Adipose tissue (tissue), 3 donors: ENCODE results near the gene EIPR1. TPM values are rescaled to one million over a fixed set of nuclear protein-coding genes. Genes with fewer than 3 reads are reported as not detected.

Source experiments
- H3K27ac ChIP-seq: one replicate; pipeline ENCODE4 v1.5.1; 2013; ENCODE audit warnings: low read depth, low read length
- WGBS, 3 donors: extraction: QIAGEN DNeasy Blood & Tissue Kit; methylation state at CpG; one replicate each; pipeline ENCODE4 v1.1.7; 2013; 5-methylcytosine and 5-hydroxymethylcytosine counted together
- polyA plus RNA-seq, 3 donors: library from polyadenylated mRNA; stranded (reverse); fragments of 200-250 nt; gene quantifications; one replicate each; pipeline ENCODE4 v1.2.3, GENCODE V29; 2013
- donor health status: healthy with polysubstance abuse.
- donor health status: Bipolar disorder and iron deficiency.
- donor health status: healthy.

The EIPR1 gene
- polyA plus RNA-seq, 3 donors, result 10.1 to 13.2 (median 10.3) TPM

DNA sequence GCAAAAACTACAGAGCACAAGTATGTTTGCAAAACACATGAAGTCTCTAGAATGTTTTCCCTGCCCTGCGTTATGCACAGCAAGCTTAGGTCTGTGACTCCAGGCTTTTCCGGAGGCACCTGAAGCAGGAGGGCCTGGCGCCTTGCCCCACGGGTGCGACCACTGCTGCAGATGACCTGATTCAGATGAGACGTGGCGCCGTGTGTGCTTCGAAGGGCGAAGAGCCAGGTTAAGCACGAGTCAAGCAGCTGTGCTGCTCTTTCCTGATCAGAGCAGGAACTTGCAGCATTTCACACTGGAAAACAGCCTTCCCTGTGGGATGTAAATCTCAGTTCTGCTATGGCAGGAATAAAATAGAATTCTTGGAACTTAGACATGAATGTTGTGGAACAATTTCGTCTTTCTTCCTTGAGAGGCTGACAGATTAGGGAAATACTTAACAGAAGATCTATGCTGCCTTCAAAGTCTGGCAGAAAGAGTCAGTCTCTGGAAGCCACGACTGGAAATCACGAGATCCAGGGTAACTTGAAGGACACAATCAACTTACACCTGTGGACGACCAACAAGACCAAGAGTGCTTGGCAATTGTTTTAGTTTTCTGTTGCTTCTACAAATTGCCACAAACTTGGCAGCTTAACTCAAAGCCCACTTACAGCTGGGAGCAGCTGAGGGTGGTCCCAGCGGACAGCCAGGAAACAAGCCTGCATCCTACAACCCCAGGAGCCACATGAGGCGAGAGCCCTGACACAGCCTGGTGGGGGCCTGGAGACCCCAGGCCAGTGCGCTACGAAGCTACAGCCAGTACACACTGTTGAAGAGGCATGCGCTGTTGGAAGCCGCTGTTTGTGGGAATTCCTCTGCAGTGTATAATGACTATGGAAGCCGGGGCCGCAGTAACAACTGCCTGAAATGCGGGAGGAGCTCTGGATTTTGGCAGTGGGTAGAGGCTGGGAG lies 42.9 kb downstream of the EIPR1 start:
- no peak overlapping the region for H3K27ac ChIP-seq
- 75 to 89% (median 81%) methylated on average over 24 of the region's 24 CpGs for WGBS, 3 donors

DNA sequence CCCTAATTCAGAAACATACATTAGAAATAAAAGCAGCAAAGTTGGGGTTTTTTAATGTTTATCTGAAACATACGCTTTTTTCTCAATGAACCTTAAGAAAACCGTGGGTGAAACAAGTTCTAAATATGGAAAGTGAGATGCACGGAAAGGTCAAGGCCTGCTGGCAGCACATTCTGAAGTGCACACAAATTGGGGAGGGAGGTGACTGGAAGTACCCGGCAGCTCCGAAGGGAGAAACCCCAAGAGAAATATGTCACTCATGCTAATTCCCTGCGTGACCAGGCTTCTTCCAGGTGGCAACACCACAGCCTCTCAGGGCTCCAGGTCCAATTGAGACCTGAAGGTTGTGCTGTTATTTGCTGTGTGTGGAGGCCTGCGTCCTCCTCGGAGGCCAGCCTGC lies 45.5 kb downstream of the EIPR1 start:
- WGBS, 3 donors, result 86 to 92% (median 88%) methylated on average over 8 of the region's 8 CpGs
- H3K27ac ChIP-seq, result no peak overlapping the region

DNA sequence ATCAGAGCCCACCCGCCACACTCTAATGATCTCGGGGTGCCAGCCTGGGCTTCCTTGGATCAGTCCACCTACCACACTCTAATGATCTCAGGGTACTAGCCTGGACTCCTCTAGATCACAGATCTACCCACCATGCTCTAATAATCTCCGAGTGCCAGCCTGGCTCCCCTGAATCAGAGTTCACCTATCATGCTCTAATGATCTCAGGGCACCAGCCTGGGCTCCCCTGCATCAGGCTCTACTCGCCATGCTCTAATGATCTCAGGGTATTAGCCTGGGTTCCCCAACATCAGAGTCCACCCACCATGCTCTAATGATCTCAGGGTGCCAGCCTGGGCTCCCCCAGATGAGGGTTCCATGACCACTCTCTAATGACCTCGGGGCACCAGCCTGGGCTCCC lies 48.1 kb downstream of the EIPR1 start:
- 80 to 98% (median 85%) methylated on average over 5 of the region's 5 CpGs for WGBS, 3 donors

DNA sequence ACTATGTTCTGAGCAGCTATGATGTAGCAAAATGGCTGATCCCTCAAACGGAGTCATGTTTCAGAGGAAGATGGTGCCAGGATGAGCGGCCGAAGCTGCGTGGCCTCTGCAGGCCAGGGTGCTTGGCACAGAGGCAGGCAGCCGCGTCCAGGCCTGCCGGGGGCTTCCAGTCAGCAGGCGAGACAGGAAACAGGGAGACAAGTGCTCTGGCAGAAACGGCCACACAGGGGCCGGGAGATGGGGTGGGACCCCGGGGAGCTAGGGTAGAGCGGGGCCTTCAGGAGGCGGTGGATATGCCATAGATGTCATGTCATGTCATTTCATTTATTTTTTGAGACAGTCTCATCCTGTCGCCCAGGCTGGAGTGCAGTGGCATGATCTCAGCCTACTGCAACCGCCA lies 50.7 kb downstream of the EIPR1 start:
- WGBS, 3 donors, result 85 to 87% (median 87%) methylated on average over 15 of the region's 15 CpGs
- H3K27ac ChIP-seq, result no peak overlapping the region

More for the DNA sequence above, 48.1 kb downstream of the EIPR1 start:
- no peak overlapping the region for H3K27ac ChIP-seq

DNA sequence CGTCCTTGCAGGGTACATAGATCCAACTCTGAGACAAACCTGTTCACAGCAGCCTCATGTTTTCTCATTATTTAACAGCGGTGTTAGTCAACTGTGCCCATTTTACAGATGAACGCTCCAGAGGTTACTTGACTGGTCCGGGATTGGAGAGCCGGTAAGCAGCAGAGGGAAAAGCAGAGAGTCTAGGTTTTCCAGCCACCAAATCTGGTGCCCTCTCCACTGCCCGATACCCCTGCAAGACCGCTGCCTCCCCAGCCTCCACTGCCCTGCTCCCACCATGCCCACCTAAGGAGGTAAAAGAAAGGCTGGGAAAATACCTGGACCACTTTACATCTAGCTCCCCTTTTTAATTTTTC lies 51.5 kb downstream of the EIPR1 start:
- no peak overlapping the region for H3K27ac ChIP-seq
- 84 to 98% (median 98%) methylated on average over 7 of the region's 7 CpGs for WGBS, 3 donors

DNA sequence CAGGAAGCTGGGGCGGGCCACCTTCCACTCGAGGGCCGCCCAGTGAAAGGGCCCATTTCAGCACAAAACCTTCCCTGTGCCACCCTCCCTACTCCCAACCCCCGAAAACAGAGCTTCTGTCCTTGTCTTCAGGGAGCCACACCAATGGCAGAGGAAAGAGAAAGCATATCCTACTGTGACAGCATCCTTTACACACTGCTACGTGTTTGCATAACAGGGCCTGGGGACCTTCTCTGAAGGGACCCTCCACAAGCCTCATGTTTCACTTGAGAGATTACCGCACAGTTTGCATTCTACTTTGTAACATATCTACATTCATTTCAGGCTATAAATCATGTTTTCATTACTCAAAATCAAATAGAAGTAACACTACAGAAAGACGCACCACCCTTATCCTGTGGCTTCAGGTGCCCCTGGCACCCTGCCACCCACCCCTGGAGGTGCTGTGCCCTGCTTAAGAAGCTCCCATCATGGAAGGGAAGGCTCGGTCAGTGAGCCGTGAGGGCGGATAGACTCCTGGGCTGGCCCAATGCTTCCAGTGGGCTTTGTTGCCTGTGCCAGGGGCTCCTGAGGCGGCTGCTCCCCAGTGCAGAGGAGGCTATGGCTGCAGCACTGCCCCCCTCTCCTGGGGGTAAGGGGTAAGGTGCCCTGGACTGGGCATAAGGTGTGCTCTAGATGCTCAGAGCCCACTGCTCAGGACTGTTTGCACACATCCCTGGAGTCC lies 52.0 kb downstream of the EIPR1 start:
- H3K27ac ChIP-seq, result no peak overlapping the region
- 82 to 94% (median 89%) methylated on average over 11 of the region's 11 CpGs for WGBS, 3 donors

DNA sequence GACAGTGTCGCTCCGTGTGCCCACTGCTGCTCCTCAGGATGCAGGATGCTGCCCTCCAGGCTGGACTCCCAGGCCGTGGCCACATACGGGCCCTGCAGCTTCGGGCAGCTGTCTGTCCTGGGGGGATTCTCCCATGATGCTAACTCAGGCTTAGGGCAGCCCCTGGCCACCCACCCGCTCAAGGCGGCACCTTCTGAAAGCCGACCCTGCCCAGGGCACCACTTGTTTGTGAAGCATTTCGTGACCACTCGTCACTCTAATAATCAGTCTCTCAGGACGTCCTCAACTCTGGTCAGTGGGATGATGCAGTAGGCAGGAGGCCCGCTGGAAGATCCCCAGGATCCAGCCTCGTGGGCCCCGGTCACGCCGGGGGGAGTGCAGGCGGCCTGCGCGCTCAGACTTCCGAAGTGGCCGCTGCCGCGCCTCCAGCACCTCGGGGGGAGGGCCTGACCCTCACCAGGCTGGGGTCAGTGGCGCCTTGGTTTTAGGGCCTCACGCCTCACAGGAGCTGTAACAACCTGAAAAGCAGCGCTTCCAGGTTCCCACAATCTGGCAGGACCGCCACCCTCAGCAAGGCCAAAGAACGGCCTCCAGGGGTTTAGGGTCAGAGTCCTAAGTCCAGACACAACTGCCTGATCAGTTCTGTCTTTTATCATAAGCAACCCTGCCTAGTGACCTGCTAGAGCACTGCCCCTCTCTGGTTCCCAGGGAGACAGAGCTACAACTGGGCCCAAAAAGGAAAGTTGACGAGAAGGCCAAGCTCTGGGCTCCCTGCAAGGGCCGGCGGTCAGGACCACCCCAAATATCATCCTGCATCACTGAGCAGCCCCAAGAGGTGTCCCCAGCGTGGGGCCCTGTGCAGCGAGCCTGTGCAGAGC lies 53.0 kb downstream of the EIPR1 start:
- no peak overlapping the region for H3K27ac ChIP-seq
- WGBS, 3 donors, result 94 to 96% (median 94%) methylated on average over 34 of the region's 34 CpGs

DNA sequence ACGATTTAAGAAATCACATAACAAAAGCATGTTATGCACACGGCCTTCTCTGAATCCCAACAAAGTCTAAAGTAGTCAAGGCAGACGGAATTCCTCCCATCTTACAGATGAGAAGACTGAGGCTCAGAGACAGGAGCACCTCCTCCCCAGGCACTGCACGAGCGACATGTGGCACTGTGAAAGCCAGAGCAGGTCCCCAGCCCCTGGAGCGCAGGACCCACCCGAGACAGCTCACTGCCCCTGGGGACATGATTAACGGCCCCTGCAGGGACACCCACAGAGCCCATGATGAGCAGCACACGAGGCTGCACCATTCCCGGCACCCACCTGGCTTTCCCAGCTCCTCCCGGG lies 53.6 kb downstream of the EIPR1 start:
- no peak overlapping the region for H3K27ac ChIP-seq
- WGBS, 3 donors, result 93 to 94% (median 93%) methylated on average over 11 of the region's 11 CpGs

DNA sequence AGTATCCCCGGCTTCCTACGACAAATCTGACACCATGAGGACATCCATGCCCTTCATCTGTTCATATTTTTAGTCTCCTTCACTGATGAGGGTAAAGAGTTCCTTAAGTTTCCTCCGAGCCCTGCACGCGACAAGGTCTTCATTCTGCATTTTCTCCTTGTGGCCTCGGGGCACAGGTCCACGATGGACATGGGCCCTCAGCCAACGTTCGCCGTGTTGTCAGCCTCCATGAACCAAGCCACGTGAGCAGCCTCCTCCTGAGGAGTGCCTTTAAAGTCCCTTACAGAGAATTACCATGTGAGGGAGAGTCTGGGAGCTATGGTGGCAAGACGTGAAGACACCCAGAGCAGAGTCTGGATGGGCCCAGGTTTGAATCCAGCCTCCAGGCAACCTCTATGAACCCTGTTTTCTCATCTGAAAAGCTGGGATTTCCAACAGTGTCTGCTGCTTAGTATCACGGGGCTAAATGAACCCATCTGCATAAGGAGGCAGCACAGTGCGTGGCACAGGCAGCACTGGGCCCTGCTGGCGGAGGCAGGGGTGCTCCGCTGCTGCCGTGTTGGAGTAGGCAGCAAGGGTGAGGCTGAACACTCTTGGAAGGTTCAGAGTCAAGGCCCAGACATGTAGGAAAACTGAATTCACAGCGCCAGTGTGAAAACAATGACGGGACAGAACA lies 54.1 kb downstream of the EIPR1 start:
- 89 to 94% (median 90%) methylated on average over 19 of the region's 19 CpGs for WGBS, 3 donors
- H3K27ac ChIP-seq, result no peak overlapping the region

DNA sequence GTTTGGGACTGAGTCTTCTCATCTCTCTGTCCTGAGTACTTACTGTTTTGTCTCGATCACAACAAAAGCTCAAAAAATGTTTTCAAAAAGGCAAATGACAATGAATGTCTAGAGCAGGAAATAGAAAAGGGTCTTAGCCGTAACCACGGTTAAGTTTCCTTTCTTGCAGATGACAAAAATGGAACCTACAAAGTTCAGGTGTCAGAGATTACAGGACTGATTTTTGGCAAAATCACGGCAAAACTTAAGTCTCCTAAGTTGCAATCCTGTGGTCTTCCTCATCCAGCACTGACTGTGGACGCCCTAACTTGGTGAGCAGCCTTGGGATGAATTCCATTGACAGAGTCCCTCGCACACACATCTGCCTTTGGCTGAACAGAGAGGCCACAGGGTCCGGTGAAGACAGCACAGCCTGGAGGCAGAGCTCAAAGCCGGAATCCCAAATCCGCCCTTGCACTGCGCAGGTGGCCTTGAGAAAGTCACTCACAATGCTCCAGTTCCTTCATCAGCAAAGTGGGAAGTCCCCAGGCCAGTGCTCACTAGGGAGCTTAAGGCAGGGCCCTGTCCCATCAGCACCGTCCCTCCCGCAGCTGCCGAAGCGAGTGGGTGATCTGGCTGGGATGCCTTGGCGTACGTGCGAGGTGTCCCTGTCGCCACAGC lies 55.2 kb downstream of the EIPR1 start:
- no peak overlapping the region for H3K27ac ChIP-seq
- WGBS, 3 donors, result 94 to 95% (median 95%) methylated on average over 18 of the region's 18 CpGs

DNA sequence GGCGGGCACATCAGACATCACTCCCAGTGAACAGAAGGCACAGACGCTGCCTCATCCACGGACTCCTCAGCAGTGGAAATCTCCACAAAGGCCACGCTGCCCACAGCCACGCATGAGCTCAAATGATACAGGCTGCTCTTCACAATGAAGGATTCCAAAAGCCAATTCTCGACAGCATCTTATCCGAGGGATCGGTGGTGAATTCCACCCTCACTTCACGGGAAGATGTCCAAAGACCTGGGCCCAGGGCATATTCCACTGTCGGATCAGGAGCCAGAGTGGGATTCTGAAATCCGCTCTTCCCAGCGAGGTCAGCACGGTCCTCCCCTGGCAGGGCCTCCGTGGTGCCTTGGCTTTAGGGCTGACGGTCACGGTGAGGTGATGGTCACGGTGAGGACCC lies 55.8 kb downstream of the EIPR1 start:
- no peak overlapping the region for H3K27ac ChIP-seq
- 90 to 96% (median 95%) methylated on average over 17 of the region's 17 CpGs for WGBS, 3 donors

DNA sequence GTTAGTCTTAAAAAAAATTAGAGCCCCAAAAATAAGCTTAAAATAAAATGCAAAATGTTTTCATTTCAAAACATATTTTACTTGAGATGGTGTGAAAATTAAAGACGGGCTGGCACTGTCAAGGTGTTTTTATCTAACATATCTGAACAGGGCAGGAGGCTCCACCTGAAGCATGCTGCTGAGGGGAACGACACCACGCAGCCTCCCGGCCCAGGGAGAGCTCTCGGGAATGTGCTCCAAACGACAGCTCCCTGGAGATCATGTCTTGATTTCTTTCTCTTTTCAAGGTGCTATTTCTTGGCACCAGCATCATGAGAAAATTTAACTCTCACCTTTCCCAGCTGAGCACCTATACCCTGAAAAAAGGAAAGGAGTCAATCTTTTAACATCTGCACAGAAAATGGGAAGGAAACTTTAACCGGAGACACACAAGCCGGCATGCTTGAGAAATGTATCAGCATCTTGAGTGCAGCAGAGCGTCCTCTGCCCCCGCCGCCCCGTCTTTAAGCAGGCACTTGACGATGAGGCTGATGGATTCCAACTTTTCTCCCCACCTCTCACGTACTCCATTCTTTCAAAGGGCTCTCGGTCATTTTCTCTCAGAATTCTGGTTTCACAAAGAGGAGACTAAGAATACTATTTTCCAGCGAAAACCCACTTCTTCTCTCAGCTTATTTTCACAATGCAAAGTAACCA lies 56.6 kb downstream of the EIPR1 start:
- 71 to 76% (median 73%) methylated on average over 16 of the region's 16 CpGs for WGBS, 3 donors

DNA sequence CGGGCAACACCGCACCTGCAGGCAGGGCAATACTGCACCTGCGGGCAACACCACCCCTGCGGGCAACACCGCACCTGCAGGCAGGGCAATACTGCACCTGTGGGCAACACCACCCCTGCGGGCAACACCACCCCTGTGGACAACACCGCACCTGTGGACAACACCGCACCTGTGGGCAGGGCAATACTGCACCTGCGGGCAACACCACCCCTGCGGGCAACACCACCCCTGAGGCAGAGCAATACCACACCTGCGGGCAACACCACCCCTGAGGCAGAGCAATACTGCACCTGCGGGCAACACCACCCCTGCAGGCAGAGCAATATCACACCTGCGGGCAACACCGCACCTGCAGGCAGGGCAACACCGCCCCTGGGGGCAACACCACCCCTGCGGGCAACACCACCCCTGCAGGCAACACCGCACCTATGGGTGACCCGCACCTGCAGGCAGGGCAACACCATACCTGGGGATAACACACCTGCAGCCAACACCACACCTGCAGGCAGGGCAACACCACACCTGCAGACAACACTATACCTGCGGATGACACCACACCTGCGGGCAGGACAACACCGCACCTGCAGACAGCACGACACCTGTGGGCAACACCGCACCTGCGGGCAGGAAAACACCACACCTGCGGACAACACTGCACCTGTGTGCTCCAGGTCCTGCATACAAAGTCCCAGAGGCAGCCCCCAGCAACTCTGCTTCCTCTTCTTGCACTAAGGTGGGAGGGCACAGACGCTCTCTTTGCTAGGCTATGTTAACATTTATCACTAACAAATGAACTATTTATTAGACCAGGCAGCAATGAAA lies 57.7 kb downstream of the EIPR1 start:
- H3K27ac ChIP-seq, result no peak overlapping the region
- 96 to 98% (median 97%) methylated on average over 21 to 26 of the region's 26 CpGs for WGBS, 3 donors

More for the DNA sequence above, 56.6 kb downstream of the EIPR1 start:
- no peak overlapping the region for H3K27ac ChIP-seq

DNA sequence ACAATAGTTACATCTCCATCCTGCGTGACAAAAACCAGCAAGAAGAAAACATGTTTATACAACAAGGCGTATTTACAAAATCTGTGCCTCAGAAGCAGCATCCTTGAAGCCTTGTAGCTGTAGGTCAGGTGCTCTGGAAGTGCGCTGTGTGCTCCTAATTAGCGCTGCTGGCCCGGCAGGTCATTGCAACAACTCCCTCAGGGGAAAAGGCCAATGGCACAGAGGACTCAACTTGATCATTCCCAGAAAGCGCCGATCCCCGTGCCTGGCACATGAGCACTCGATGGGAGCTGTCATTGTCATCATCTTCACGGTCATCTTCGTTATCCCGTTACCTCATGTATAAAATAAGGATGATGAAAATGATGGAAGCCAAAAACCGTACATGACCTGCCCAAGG lies 58.5 kb downstream of the EIPR1 start:
- 89 to 95% (median 90%) methylated on average over 13 of the region's 13 CpGs for WGBS, 3 donors
- H3K27ac ChIP-seq, result no peak overlapping the region

DNA sequence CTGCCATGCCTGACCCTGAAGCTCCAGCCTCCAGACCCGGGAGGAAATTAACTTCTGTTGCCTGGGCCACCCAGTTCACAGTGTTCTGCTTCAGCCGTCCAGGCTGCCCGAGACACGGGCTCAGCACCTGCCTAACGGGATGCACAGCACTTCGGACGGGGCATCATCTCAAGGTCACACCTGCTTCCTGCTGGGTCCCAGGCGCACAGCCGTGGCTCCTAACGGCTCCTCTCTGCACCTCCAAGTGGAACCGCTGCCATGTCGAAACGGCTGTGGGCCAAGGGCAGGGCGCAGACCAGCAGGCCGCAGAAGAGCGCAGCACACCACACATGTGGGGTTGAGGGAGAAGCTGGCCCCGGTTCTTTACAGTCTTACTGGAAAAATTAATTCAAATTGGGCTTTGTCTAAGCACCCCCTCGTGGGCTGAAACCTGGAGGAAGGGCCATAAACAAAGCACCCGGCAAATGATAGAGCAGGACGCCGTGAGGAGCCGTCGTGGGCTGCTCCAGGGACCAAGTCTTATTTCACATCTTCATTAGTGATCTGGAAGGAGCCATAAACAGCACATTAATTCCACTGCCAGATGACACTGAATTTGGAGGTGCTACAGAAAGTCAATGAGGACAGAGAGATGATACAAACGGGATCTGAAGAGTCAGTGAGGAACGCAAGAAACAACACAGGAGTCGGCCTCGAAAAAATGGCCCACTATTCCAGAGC lies 59.6 kb downstream of the EIPR1 start:
- no peak overlapping the region for H3K27ac ChIP-seq
- WGBS, 3 donors, result 89 to 94% (median 92%) methylated on average over 27 of the region's 27 CpGs

DNA sequence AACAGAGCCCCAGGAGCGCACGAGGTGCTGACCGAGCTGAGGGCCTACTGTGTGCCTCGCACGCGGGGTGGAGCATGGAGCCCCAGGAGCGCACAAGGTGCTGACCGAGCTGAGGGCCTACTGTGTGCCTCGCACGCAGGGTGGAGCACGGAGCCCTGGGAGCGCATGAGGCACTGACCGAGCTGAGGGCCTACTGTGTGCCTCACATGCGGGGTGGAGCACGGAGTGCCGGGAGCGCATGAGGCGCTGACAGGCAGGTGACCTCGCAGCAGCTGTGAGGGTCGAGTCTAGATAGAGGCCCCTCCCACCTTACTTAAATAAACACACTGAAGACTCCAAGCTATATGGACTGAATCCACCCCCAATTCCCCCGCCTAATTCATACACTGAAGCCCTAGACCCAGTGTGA lies 60.3 kb downstream of the EIPR1 start:
- no peak overlapping the region for H3K27ac ChIP-seq
- WGBS, 3 donors, result 87 to 96% (median 93%) methylated on average over 21 of the region's 21 CpGs
